Left cardiac atrium (tissue), 4 donors: ENCODE results near the gene FOSL1. TPM values are rescaled to one million over a fixed set of nuclear protein-coding genes. Genes with fewer than 3 reads are reported as not detected.
"Not testable (repeated sequence)": the region's sequence is repeated elsewhere in the genome, so short reads cannot be mapped to it uniquely, and the experiment has no call there.

ENCODE experiments used
- ATAC-seq, 2 donors: fragments of 200-7000 bp; cut with Tn5 transposase; one replicate each; pipeline ENCODE4 v1.9.1; 2020; ENCODE audit warnings: mild to moderate bottlenecking in 2 of 2, moderate library complexity in 2 of 2
- DNase-seq: peaks from one replicate; pipeline ENCODE4 v3.0.0-alpha.2; 2020
- intact Hi-C, 2 donors: fragments of 100-400 bp; cut with DNase I; formaldehyde crosslinking; loops; one replicate each; pipeline versions ENCODE4 v1.14.1 to v1.15.1; 2022 to 2023
- total RNA-seq, 2 donors: library from RNA; stranded (reverse); fragmentation: NEBNext Ultra II Directional; extraction: Animal tissue kit (Norgen Biotek cat#: 25700); gene quantifications; one replicate each; pipeline ENCODE4 v1.2.1, GENCODE V29; 2021
- donor health status: DM: no; HTN: yes; CAD: no.
- donor health status: DM: no; HTN: yes; CAD: no; lungs with severe emphysema.
- donor health status: DM: yes; HTN: yes; CAD: no.
- donor health status: Dilated cardiomyopathy.

Gene FOSL1
- total RNA-seq, 2 donors from 2014 or later, result 1.3 to 11.1 TPM

- DNase-seq (no peak), ATAC-seq (no peak)
- intact Hi-C loops, result no loop called here
Measured at GRCh38 chr11:65900899-65901180, 652 bp upstream of the FOSL1 start.

DNA sequence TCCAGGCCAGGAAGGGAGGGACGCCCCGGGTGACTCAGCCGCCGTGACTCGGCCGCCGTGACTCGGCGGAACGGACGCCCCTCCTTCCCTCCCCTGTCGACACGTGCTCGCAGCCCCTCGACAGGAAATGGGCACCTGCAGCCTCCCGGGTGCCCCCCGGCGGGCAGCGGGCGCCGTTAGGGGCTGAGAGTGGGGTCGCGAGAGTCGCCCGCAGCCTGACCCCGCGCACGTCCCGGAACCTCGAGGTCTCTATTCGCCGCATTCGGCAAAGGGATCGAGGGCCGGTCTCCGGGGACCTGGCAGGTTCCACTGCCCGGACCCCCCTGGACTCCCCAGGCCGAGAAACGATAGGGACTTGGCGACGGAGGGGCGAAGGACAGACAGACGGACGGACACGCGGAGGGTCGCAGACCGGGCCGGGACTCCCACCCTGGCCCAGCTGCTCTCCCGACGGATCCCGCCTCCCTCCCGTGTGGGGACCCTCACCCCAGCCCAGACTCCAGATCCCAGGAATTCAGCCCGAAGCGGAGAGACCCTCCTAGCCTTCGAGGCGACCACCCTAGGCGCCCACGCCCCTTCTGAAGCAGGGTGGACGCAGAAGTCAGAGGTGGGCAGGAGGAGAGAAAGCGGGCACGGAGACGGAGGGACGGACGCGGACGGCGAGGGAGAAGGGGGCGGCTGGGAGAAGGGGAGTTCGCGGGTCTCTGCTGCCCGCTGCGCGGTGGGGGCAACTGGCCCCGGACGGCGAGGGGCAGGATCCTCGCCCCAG is 648 bp downstream of the FOSL1 start:
- ATAC-seq (peak; percentile 48 to 80), DNase-seq (peak; percentile 83)
- intact Hi-C loops, result no loop called here

- no peak for DNase-seq
- intact Hi-C loops, result no loop called here
Measured at GRCh38 chr11:65898656-65899355, 1.4 kb downstream of the FOSL1 start.

GRCh38 chr11:65897020-65897471 is 3.1 kb downstream of the FOSL1 start:
- DNase-seq (no peak), ATAC-seq (no peak)
- intact Hi-C loops, result no loop called here

More at GRCh38 chr11:65898656-65899355, 1.4 kb downstream of the FOSL1 start:
- no peak for ATAC-seq

DNA sequence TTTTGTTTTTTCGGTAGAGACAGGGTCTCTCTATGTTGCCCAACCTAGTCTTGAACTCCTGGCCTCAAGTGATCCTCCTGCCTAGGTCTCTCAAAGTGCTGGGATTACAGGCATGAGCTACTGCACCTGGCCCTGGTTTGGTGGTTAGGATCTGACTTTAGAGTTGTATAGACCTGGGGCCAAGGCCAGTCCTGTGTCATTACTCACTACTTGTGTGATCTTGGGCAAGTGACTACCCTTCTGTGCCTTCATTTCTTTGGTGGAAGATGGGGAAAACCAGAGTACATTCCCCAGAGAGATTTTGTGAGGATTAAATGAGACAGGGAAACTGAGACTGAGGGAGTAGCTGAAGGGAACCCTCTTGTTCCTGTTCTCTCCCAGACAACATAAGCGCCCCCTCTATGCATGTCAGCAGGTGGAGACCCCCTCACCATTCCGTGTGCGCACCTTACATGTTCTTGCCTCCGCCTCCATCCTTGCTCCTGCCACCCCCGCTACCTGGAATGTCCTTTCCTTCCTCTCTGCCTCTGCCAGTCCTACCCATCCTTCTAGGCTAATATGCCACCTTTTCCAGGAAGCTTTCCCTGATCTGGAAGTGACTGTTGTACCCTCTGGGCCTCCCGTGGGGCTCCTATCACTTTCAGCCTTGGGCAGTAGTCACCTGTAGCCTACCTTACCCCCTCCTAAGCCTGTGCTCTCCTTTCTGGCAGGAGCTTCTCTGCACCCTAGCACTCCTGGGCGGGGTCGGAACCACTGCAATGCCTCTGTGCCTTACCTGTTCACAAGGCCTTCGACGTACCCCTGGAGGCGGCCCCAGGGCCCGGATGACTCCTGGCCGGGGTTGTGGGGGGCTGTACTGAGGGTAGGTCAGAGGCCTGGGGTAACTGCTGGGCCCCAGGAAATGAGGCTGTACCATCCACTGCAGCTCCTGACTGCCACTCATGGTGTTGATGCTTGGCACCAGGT is 3.9 kb downstream of the FOSL1 start:
- intact Hi-C loops, result no loop called here
- ATAC-seq (no peak), DNase-seq (no peak)

GRCh38 chr11:65895482-65895981 is 4.7 kb downstream of the FOSL1 start:
- intact Hi-C loops, result no loop called here
- DNase-seq (no peak), ATAC-seq (no peak)

- ATAC-seq (no peak), DNase-seq (peak; percentile 73)
- intact Hi-C loops, result no loop called here
Measured at GRCh38 chr11:65894034-65894591, 6.1 kb downstream of the FOSL1 start.

GRCh38 chr11:65892661-65893317 is 7.4 kb downstream of the FOSL1 start:
- intact Hi-C loops, result no loop called here
- no peak for DNase-seq
- no peak for ATAC-seq

DNA sequence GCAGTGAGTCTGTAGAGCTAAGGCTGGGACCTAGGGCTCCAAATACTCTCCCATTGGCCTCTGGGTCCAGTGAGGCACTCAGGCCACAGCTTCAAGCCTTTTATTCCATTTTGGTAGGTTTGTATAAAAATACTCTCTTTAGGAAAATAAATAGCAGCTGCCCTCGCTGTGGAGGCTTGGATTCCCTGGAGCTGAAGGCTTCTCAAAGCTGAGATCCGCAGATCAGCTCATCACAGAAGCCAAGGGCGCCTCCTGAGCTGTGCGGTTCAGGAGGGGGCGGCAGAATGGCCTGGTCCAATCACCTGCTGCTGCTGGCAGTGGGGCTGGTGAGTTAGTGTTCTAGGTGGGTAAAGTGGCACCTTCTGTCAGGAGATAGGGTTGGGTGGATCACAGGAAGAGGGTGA is 8.0 kb downstream of the FOSL1 start:
- DNase-seq, ATAC-seq, intact Hi-C loops: not testable (repeated sequence)

GRCh38 chr11:65891219-65892136 is 8.7 kb downstream of the FOSL1 start:
- ATAC-seq (peak; percentile 1), DNase-seq (peak; percentile 82)
- intact Hi-C loops, result loop anchor here in 1 of 2 donors (2.0 kb wide), 1 partner anchor 25 kb away; no protein-coding TSS in a partner anchor

GRCh38 chr11:65890324-65891218 is 9.6 kb downstream of the FOSL1 start, which contains the start of gene CCDC85B:
TSS of gene CCDC85B (plus strand) at chr11:65890673. CDS start at chr11:65890784, 111 bp downstream.
- intact Hi-C loops, result loop anchor here in 1 of 2 donors (2.0 kb wide), 1 partner anchor 26 kb away; no protein-coding TSS in a partner anchor
- DNase-seq (peak; percentile 99), ATAC-seq (peak; percentile 81 to 82)

DNA sequence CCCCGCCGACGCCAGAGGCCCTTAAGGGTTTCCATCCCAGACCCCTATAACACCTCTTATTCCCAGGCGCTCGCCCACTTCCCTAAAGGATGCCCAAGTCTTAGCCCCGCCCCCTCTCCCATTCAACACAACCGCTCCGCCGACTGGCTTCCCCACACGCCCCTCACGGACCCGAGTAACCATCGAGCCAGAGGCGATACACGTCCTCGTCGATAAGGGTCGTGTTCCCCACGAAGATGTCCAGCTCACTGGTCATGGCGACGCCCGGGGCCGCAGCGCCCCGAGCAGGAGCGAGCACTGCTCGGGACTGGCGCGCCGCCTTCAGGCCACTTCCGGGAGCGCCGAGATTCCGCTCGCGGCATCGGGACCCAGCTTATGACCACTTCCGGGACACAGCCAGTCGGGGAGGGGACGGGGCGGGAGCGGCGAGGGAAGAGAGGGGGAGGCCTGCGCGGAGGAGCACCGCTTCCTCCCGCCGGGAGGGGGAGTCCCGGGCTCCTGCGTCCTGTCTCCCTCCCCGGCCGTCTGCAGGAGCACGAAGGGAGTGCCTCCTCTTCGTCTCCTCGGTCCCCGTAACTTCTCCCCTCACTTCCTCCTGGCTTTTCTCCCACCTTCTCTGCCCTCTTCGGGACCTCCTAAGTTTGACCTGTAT is 11.9 kb downstream of the FOSL1 start, which contains the start of gene FIBP:
Gene FIBP (minus strand): TSS at position 309 of the 652 bp plus-strand sequence. CDS start 53 bp downstream, at position 256.
- ATAC-seq, result peak; percentile 82 to 84
- intact Hi-C loops, result loop anchor here (1.0 to 10.0 kb wide), 2 partner anchors 73 to 77 kb away; partner anchors contain the start of gene SART1 (in 2 of the 2)
- peak; percentile 97 for DNase-seq

DNA sequence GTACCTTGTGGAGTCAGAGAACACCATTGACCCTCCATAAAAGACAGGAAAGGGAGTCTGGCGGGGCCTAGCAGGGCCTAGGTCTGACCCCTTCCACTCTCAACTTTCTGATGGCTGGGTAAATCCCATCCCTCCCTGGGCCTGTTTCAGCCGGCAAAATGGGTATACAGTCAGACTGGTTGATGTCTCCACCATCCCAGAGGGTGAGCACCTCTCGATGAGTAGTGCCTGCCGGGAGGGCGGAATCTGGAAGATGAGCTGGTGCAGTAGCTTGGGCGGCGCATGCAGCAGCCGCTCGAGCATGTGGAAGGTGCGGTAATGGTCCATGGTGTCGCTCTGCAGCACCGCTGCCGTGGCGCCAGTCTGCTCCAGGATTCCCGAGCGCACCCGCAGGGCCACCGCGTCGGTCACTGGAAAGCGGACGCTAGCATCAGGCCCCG is 12.4 kb downstream of the FOSL1 start:
- intact Hi-C loops, result loop anchor here (1.0 to 10.0 kb wide), 2 partner anchors 74 to 77 kb away; partner anchors contain the start of gene SART1 (in 2 of the 2)
- no peak for ATAC-seq
- no peak for DNase-seq

DNA sequence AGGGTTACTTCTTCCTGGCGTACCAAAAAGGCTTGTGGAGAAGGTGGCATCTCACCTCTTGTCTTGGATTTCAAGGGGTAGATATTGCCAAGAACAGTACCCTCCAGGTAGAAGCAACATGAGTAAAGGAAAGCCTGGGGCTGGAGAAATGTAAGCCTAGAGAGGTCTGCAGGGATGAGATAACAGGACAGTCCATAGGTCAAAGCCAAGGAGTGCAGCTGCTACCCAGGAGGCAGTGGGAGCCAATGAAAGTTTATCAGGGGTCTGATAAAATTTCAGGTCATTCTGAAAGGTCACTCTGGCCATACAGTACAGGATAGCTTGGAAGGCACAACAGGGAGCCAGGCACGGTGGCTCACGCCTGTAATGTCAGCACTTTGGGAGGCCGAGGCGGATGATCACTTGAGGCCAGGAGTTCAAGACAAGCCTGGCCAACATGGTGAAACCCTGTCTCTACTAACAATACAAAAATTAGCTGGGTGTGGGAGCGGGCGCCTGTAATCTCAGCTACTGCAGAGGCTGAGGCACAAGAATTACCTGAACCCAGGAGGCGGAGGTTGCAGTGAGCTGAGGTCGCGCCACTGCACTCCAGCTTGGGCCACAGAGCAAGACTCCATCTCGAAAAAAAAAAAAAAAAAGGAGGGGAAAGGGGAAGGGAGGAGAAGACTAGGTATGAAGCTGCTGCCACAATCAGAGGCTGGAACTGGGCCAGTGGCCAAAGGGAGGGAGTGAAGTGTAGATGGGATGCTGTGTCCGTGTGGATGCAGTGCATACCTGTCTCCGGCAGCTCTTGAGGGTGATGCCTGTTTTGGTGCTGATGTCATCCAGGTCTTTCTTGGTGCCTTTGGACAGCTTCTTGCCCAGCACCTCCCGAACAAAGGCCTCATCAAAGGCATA is 13.1 kb downstream of the FOSL1 start:
- intact Hi-C loops, result loop anchor here in 1 of 2 donors (10.0 kb wide), 1 partner anchor 78 kb away; the partner anchor contains the start of gene SART1
- DNase-seq, result no peak

More for the DNA sequence above, 13.1 kb downstream of the FOSL1 start:
- ATAC-seq, result no peak
